HepG2 (cell line): ENCODE results near the gene NFE2L1. TPM values are rescaled to one million over a fixed set of nuclear protein-coding genes. Genes with fewer than 3 reads are reported as not detected.

Source experiments
- ASH2L ChIP-seq: fragments of 300-600, 200-600 bp; sonication (generic); IDR thresholded peaks from 2 replicates; pipeline ENCODE4 v1.7.0; 2017; ENCODE audit warnings: low read depth, mild to moderate bottlenecking, moderate library complexity, mixed read lengths, low read length; ENCODE audit not compliant: insufficient read length
- FOXO1 ChIP-seq: sonication (generic); formaldehyde crosslinking; IDR thresholded peaks from 2 replicates; pipeline ENCODE4 v1.4.0; 2020; ENCODE audit warnings: missing genetic modification reagents
- GPN1 ChIP-seq: sonication (generic); formaldehyde crosslinking; IDR thresholded peaks from 2 replicates; pipeline ENCODE4 v1.5.1; 2020; ENCODE audit warnings: missing genetic modification reagents, borderline replicate concordance
- HNRNPL ChIP-seq: fragments of 200-400 bp; formaldehyde crosslinking; IDR thresholded peaks from 2 replicates; pipeline ENCODE4 v1.6.1; 2017; ENCODE audit warnings: mild to moderate bottlenecking, low read depth, low read length
- IKZF4 ChIP-seq: sonication (generic); formaldehyde crosslinking; IDR thresholded peaks from 2 replicates; pipeline ENCODE4 v1.5.1; 2020; ENCODE audit warnings: borderline replicate concordance, mild to moderate bottlenecking, low read depth, missing genetic modification reagents; ENCODE audit errors: not compliant biosample characterization
- KDM2A ChIP-seq: sonication (generic); formaldehyde crosslinking; IDR thresholded peaks from 2 replicates; pipeline ENCODE4 v1.4.0; 2020; ENCODE audit warnings: low read depth, missing genetic modification reagents, borderline replicate concordance
- MTF2 ChIP-seq: sonication (generic); formaldehyde crosslinking; IDR thresholded peaks from 2 replicates; pipeline ENCODE4 v1.5.0; 2020; ENCODE audit warnings: missing genetic modification reagents, borderline replicate concordance
- NFE2L2 ChIP-seq: fragments of 150-350 bp; IDR thresholded peaks from 2 replicates; pipeline ENCODE4 v1.6.1; 2014; ENCODE audit warnings: low read length
- NR3C1 ChIP-seq: sonication (generic); formaldehyde crosslinking; IDR thresholded peaks from 2 replicates; pipeline ENCODE4 v1.4.0; 2020; ENCODE audit warnings: missing genetic modification reagents
- POGZ ChIP-seq: sonication (generic); formaldehyde crosslinking; IDR thresholded peaks from 2 replicates; pipeline ENCODE4 v1.4.0; 2020; ENCODE audit warnings: mild to moderate bottlenecking, missing genetic modification reagents
- YEATS2 ChIP-seq: sonication (generic); formaldehyde crosslinking; IDR thresholded peaks from 2 replicates; pipeline ENCODE4 v1.4.0; 2020; ENCODE audit warnings: missing genetic modification reagents, borderline replicate concordance
- ZFP36 ChIP-seq: fragments of 150-350 bp; IDR thresholded peaks from 2 replicates; pipeline ENCODE4 v1.6.1; 2018; ENCODE audit warnings: borderline replicate concordance, low read length, low read depth; ENCODE audit not compliant: partially characterized antibody
- ZFYVE20 ChIP-seq: sonication (generic); formaldehyde crosslinking; IDR thresholded peaks from 2 replicates; pipeline ENCODE4 v1.8.0; 2023; ENCODE audit warnings: low read depth, mild to moderate bottlenecking, moderate library complexity, missing genetic modification reagents, borderline replicate concordance
- ZNF550 ChIP-seq: sonication (generic); formaldehyde crosslinking; IDR thresholded peaks from 2 replicates; pipeline ENCODE4 v1.4.0; 2020; ENCODE audit warnings: mild to moderate bottlenecking, missing genetic modification reagents, borderline replicate concordance
- ZNF878 ChIP-seq: sonication (generic); formaldehyde crosslinking; IDR thresholded peaks from 2 replicates; pipeline ENCODE4 v1.8.1; 2023; ENCODE audit warnings: mild to moderate bottlenecking, missing genetic modification reagents, moderate library complexity
- polyA plus RNA-seq, 8 experiments: library from polyadenylated mRNA; depleted of rRNA in 3 of 8; stranded (reverse) in 7 of 8; unstranded in 1 of 8; fragments of >200 nt; fragmentation: Illumina TruSeq in 4 of 8; extraction: Trizol in 4 of 8; gene quantifications; 2 replicates each; pipeline versions ENCODE4 v1.2.1 to v1.2.3, GENCODE V29; 2011 to 2016; ENCODE audit warnings: low read depth in 4 of 8, missing spikeins in 1 of 8, mixed read lengths in 1 of 8; ENCODE audit not compliant: insufficient read depth in 1 of 8
- total RNA-seq, 5 experiments: library from RNA; depleted of rRNA; stranded (reverse); fragments of >200 nt; fragmentation: Illumina TruSeq; extraction: Trizol; gene quantifications; 2 replicates each; pipeline ENCODE4 v1.2.3, GENCODE V29; 2016; ENCODE audit warnings: low read depth in 1 of 5
- TF ChIP-seq, protein P1 (sequence below): sonication (generic); formaldehyde crosslinking; IDR thresholded peaks from 2 replicates; pipeline ENCODE4 v1.4.0; 2020; ENCODE audit warnings: mild to moderate bottlenecking, missing genetic modification reagents
- TF ChIP-seq, protein P2 (sequence below): IDR thresholded peaks from 2 replicates; pipeline ENCODE4 v1.6.1; 2016; ENCODE audit warnings: low read depth, borderline replicate concordance
- TF ChIP-seq, protein P3 (sequence below): sonication (generic); formaldehyde crosslinking; IDR thresholded peaks from 2 replicates; pipeline ENCODE4 v1.5.0; 2020; ENCODE audit warnings: mild to moderate bottlenecking, missing genetic modification reagents
- TF ChIP-seq, protein P4 (sequence below): sonication (generic); formaldehyde crosslinking; IDR thresholded peaks from 2 replicates; pipeline ENCODE4 v1.4.0; 2020; ENCODE audit warnings: missing genetic modification reagents

Gene NFE2L1
- total and polyA plus RNA-seq, 2 of the 13 experiments (the other 11 are each of a cell fraction or from before 2014, with no cell fraction given), result 67.0 to 234 TPM

DNA sequence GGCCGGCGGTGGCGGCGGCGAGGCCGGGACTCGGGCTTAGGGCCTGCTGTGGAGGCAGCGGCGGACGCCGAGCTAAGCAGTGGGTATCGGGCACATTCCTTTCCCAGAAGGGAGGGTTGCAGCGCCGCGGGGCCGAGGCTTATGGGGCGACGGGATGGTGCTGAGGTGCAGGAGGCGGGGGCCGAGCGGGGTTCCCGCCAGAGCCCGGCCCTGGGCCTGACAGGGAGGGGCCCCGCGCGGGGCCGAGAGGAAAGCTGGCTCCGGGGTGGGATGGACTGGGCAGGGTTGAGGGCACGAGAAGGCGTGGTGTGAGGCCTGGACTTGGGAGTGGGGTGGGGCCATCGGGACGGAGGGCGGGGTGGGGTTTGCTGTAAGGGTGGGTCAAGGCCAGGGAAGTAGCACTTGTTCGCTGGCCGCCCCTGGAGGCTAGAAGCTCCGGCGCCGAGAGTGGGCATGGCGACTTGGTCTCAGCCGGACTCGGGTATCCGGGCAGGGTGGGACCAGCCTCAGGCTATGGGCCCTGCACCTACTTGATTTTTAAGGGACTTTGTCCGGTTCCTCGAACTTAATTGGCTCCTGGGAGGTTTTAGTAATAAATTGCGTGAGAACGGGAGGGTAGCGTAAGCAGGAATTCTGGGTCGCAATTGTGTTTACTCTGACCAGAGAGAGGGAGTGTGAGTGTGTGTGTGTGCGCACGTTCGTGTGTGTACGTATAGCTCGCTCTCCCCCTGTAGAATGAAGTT, 396 bp downstream of the NFE2L1 start (continued):
- TF ChIP-seq, protein P1, sequence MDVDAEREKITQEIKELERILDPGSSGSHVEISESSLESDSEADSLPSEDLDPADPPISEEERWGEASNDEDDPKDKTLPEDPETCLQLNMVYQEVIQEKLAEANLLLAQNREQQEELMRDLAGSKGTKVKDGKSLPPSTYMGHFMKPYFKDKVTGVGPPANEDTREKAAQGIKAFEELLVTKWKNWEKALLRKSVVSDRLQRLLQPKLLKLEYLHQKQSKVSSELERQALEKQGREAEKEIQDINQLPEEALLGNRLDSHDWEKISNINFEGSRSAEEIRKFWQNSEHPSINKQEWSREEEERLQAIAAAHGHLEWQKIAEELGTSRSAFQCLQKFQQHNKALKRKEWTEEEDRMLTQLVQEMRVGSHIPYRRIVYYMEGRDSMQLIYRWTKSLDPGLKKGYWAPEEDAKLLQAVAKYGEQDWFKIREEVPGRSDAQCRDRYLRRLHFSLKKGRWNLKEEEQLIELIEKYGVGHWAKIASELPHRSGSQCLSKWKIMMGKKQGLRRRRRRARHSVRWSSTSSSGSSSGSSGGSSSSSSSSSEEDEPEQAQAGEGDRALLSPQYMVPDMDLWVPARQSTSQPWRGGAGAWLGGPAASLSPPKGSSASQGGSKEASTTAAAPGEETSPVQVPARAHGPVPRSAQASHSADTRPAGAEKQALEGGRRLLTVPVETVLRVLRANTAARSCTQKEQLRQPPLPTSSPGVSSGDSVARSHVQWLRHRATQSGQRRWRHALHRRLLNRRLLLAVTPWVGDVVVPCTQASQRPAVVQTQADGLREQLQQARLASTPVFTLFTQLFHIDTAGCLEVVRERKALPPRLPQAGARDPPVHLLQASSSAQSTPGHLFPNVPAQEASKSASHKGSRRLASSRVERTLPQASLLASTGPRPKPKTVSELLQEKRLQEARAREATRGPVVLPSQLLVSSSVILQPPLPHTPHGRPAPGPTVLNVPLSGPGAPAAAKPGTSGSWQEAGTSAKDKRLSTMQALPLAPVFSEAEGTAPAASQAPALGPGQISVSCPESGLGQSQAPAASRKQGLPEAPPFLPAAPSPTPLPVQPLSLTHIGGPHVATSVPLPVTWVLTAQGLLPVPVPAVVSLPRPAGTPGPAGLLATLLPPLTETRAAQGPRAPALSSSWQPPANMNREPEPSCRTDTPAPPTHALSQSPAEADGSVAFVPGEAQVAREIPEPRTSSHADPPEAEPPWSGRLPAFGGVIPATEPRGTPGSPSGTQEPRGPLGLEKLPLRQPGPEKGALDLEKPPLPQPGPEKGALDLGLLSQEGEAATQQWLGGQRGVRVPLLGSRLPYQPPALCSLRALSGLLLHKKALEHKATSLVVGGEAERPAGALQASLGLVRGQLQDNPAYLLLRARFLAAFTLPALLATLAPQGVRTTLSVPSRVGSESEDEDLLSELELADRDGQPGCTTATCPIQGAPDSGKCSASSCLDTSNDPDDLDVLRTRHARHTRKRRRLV (CRISPR knock-in tag), result peak; percentile 37
- TF ChIP-seq, protein P2, sequence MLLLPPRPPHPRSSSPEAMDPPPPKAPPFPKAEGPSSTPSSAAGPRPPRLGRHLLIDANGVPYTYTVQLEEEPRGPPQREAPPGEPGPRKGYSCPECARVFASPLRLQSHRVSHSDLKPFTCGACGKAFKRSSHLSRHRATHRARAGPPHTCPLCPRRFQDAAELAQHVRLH (CRISPR knock-in tag), result peak; percentile 63
- TF ChIP-seq ZNF878 (CRISPR knock-in tag) (peak; percentile 97), KDM2A (peak; percentile 83), FOXO1 (CRISPR knock-in tag) (peak; percentile 86), NFE2L2 (peak; percentile 7; the same call in 1 of the 2 replicates), POGZ (no peak; the same call in 1 of the 2 replicates), ZNF550 (no peak), MTF2 (CRISPR knock-in tag) (no peak; the same call in 1 of the 2 replicates), IKZF4 (peak; percentile 65), ZFP36 (no peak), YEATS2 (CRISPR knock-in tag) (peak; percentile 65; the same call in 1 of the 2 replicates), HNRNPL (0 out of 2 replicates have a peak, but pooled peaks have one; percentile 76), GPN1 (CRISPR knock-in tag) (no peak), ZFYVE20 (CRISPR knock-in tag) (no peak; the same call in 1 of the 2 replicates), ASH2L (peak; percentile 91), NR3C1 (CRISPR knock-in tag) (no peak)
- TF ChIP-seq, protein P3, sequence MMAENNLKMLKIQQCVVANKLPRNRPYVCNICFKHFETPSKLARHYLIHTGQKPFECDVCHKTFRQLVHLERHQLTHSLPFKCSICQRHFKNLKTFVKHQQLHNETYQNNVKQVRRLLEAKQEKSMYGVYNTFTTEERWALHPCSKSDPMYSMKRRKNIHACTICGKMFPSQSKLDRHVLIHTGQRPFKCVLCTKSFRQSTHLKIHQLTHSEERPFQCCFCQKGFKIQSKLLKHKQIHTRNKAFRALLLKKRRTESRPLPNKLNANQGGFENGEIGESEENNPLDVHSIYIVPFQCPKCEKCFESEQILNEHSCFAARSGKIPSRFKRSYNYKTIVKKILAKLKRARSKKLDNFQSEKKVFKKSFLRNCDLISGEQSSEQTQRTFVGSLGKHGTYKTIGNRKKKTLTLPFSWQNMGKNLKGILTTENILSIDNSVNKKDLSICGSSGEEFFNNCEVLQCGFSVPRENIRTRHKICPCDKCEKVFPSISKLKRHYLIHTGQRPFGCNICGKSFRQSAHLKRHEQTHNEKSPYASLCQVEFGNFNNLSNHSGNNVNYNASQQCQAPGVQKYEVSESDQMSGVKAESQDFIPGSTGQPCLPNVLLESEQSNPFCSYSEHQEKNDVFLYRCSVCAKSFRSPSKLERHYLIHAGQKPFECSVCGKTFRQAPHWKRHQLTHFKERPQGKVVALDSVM (CRISPR knock-in tag), result peak; percentile 81
- TF ChIP-seq, protein P4, sequence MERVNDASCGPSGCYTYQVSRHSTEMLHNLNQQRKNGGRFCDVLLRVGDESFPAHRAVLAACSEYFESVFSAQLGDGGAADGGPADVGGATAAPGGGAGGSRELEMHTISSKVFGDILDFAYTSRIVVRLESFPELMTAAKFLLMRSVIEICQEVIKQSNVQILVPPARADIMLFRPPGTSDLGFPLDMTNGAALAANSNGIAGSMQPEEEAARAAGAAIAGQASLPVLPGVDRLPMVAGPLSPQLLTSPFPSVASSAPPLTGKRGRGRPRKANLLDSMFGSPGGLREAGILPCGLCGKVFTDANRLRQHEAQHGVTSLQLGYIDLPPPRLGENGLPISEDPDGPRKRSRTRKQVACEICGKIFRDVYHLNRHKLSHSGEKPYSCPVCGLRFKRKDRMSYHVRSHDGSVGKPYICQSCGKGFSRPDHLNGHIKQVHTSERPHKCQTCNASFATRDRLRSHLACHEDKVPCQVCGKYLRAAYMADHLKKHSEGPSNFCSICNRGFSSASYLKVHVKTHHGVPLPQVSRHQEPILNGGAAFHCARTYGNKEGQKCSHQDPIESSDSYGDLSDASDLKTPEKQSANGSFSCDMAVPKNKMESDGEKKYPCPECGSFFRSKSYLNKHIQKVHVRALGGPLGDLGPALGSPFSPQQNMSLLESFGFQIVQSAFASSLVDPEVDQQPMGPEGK (CRISPR knock-in tag), result peak; percentile 78
